Heart left ventricle (tissue), 13 donors: Measurements from ENCODE around the gene DNMT3B.

Experiments
- POLR2A ChIP-seq, 2 donors: fragments of 450-650 bp; IDR thresholded peaks; one replicate each; pipeline ENCODE4 v1.6.1; 2017; ENCODE audit warnings: antibody characterized with exemption in 2 of 2, mild to moderate bottlenecking in 2 of 2, moderate library complexity in 2 of 2
- TF ChIP-seq, protein P1 (sequence below), 12 donors: fragments of 200-600 bp; sonication (generic) in 4 of 12; IDR thresholded peaks; one replicate each; pipeline versions ENCODE4 v1.5.0 to v1.8.0; 2018 to 2022; ENCODE audit warnings: antibody characterized with exemption in 12 of 12, mild to moderate bottlenecking in 5 of 12
- donor health status: ischemic (EF 13 %, LVEDD 7.1; RV severe dilation, severe dysfunction).
- donor health status: DM: no; HTN: yes; CAD: no.
- donor health status: DM: no; HTN: no; CAD: no.
- donor health status: ischemic (EF 25% LVEDD 6.9; RV normal size, moderate dysfunction).
- donor health status: ischemic (EF 25% LVEDD 5.7; RV mildly dilated, moderate dysfunction).
- donor health status: ischemic (EF 35%, LVEDD 5.7; RV mildly dilated, moderate dysfunction).
- donor health status: nonischemic (EF 11% LVEDD 7.7; RV severe dilation, severe dysfunction).
- donor health status: DM: yes; HTN: yes; CAD: no.
- donor health status: PGD.
- donor health status: ischemic (EF 29% LVEDD 5.4; RV normal size, mild dysfunction).
- donor health status: nonischemic (EF 23%, LVEDD 6.1; RV moderate dilation, normal function).

DNA sequence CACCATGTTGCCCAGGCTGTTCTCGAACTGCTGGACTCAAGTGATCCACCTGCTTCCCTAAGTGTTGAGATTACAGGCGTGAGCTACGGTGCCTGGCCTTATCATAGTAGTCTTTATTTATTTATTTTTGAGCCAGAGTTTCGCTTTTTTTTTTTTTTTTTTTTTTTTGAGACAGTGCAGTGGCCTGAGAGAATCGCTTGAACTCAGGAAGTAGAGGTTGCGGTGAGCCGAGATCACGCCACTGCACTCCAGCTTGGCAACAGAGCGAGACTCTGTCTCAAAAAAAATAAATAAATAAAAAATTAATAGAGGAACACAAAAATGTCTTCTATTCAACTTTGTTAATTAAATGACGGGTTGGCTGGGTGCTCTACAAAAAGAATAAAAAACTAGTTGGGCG, 70.5 kb downstream of the DNMT3B start:
- TF ChIP-seq POLR2A (IDR thresholded peaks at IDR 0.05) = no peak
- TF ChIP-seq, protein P1, sequence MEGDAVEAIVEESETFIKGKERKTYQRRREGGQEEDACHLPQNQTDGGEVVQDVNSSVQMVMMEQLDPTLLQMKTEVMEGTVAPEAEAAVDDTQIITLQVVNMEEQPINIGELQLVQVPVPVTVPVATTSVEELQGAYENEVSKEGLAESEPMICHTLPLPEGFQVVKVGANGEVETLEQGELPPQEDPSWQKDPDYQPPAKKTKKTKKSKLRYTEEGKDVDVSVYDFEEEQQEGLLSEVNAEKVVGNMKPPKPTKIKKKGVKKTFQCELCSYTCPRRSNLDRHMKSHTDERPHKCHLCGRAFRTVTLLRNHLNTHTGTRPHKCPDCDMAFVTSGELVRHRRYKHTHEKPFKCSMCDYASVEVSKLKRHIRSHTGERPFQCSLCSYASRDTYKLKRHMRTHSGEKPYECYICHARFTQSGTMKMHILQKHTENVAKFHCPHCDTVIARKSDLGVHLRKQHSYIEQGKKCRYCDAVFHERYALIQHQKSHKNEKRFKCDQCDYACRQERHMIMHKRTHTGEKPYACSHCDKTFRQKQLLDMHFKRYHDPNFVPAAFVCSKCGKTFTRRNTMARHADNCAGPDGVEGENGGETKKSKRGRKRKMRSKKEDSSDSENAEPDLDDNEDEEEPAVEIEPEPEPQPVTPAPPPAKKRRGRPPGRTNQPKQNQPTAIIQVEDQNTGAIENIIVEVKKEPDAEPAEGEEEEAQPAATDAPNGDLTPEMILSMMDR (IDR thresholded peaks at IDR 0.05) = no peak
